ENCODE measurements around the gene PLA2G4D. TPM values are rescaled to one million over a fixed set of nuclear protein-coding genes. Genes with fewer than 3 reads are reported as not detected.

Gene PLA2G4D
- total and polyA plus RNA-seq, 4 donors, result 0.12 to 0.31 (median 0.15) TPM; not detected in 1

GRCh38 chr15:42085236-42085605, 9.1 kb downstream of the PLA2G4D start:
- WGBS, 2 donors, result 56 to 74% methylated on average over 5 of the region's 5 CpGs
- no peak overlapping the region for H3K4me3 ChIP-seq
- H3K27me3 ChIP-seq (ENCODE audit: control insufficient read depth in 3 of 3, insufficient read depth in 3 of 3, low read length in 2 of 3), result peaks cover 0 to 6% (median 0%) of the 10 kb centered on the region in 3 donors
- DNase-seq (no peak), ATAC-seq (ENCODE audit: insufficient read depth, low FRiP score) (no peak)
- no peaks in the 10 kb centered on the region for H3K4me1 ChIP-seq (ENCODE audit: control insufficient read depth in 5 of 5, insufficient read depth in 5 of 5, low read length in 5 of 5)
- H3K9me3 ChIP-seq (ENCODE audit: control insufficient read depth in 4 of 4, insufficient read depth in 3 of 4, low read length in 3 of 4), result no peaks in the 10 kb centered on the region
- TF ChIP-seq, protein P1, sequence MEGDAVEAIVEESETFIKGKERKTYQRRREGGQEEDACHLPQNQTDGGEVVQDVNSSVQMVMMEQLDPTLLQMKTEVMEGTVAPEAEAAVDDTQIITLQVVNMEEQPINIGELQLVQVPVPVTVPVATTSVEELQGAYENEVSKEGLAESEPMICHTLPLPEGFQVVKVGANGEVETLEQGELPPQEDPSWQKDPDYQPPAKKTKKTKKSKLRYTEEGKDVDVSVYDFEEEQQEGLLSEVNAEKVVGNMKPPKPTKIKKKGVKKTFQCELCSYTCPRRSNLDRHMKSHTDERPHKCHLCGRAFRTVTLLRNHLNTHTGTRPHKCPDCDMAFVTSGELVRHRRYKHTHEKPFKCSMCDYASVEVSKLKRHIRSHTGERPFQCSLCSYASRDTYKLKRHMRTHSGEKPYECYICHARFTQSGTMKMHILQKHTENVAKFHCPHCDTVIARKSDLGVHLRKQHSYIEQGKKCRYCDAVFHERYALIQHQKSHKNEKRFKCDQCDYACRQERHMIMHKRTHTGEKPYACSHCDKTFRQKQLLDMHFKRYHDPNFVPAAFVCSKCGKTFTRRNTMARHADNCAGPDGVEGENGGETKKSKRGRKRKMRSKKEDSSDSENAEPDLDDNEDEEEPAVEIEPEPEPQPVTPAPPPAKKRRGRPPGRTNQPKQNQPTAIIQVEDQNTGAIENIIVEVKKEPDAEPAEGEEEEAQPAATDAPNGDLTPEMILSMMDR (IDR thresholded peaks at IDR 0.05; ENCODE audit: control extremely low read depth, extremely low read depth), result no peak
- no peaks in the 10 kb centered on the region for H3K36me3 ChIP-seq (ENCODE audit: control insufficient read depth in 4 of 4, insufficient read depth in 4 of 4, low read length in 4 of 4)
- H3K9ac ChIP-seq (ENCODE audit: insufficient read depth in 1 of 2, low read length in 2 of 2), result no peak overlapping the region
- no peak overlapping the region for H3K27ac ChIP-seq (ENCODE audit: low read depth in 1 of 2, low read length in 1 of 2)

DNA sequence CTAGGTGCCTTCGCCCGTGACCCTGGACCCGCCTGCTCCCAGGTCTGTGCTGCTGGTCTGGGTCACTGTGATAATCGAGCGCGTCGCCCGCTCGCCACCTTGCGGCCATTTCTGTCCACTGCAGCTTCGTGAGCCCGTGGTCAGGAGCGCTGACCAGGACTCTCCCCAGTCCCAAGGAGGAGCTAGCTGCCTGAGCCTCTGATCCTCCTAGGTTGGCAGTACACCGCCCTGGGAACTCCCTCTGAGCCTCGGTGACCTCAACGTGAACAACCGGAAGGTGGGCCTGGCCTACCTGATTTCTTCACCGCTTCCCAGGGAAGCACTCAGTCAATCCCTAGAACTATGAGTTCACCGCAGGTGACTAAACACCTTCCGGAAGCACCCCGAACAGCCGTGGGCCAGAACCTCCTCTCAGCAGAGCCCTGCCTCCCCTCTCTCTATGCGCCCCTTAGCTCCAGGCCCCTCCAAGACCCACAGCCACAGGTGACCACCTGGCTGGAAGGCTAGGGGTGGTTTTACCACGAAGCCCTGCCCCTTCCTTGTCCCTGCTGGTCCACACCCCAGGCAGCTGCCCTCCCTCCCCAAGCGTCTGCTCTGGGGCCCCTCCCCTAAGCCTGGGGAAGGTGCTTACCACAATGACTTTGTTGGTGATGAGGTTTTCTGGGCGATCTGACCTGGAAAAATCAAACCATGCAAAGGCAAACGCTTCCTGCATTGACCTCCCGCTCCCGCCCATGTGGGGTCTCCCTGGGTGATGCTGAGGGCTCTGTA, 9.7 kb downstream of the PLA2G4D start:
- 25 to 29% methylated on average over 29 of the region's 29 CpGs for WGBS, 2 donors
- DNase-seq (peak; percentile 47 to 59 (median 55)), ATAC-seq (ENCODE audit: insufficient read depth, low FRiP score) (peak; percentile 81)
- Histone ChIP-seq H3K4me1 (ENCODE audit: control insufficient read depth in 5 of 5, insufficient read depth in 5 of 5, low read length in 5 of 5) (no peaks in the 10 kb centered on the region), H3K4me3 (no peak overlapping the region), H3K27ac (ENCODE audit: low read depth in 1 of 2, low read length in 1 of 2) (peak overlapping the region in 1 of 2 donors; percentile 45), H3K9ac (ENCODE audit: insufficient read depth in 1 of 2, low read length in 2 of 2) (no peak overlapping the region), H3K9me3 (ENCODE audit: control insufficient read depth in 4 of 4, insufficient read depth in 3 of 4, low read length in 3 of 4) (no peaks in the 10 kb centered on the region), H3K36me3 (ENCODE audit: control insufficient read depth in 4 of 4, insufficient read depth in 4 of 4, low read length in 4 of 4) (no peaks in the 10 kb centered on the region), H3K27me3 (ENCODE audit: control insufficient read depth in 3 of 3, insufficient read depth in 3 of 3, low read length in 2 of 3) (peaks cover 0 to 9% (median 2%) of the 10 kb centered on the region in 3 donors)
- TF ChIP-seq, protein P1 (IDR thresholded peaks at IDR 0.05; ENCODE audit: control extremely low read depth, extremely low read depth), result peak; percentile 90

DNA sequence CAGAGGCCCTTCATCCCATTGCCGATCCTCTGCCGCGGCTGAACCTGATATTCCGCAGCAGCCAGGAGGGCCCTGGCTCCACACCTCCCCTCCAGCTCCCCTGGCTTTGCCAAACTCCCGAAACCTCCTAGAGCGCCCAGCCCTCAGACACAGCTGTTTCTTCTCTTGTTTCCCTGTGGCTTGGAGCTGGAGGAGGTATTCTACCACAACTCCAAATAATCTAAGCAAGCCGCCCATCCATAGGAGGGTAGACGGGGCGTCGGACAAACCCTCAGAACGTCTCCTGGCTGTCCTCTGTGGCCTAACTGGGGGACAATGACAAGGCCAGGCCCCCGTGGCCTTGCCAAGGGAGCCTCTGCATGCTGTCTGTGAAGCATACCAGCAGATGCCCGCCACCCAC, 10.4 kb downstream of the PLA2G4D start:
- ATAC-seq (ENCODE audit: insufficient read depth, low FRiP score), result no peak
- Histone ChIP-seq H3K27ac (ENCODE audit: low read depth in 1 of 2, low read length in 1 of 2) (no peak overlapping the region), H3K4me1 (ENCODE audit: control insufficient read depth in 5 of 5, insufficient read depth in 5 of 5, low read length in 5 of 5) (no peaks in the 10 kb centered on the region), H3K9ac (ENCODE audit: insufficient read depth in 1 of 2, low read length in 2 of 2) (no peak overlapping the region), H3K9me3 (ENCODE audit: control insufficient read depth in 4 of 4, insufficient read depth in 3 of 4, low read length in 3 of 4) (no peaks in the 10 kb centered on the region), H3K27me3 (ENCODE audit: control insufficient read depth in 3 of 3, insufficient read depth in 3 of 3, low read length in 2 of 3) (peaks cover 0 to 9% (median 2%) of the 10 kb centered on the region in 3 donors), H3K4me3 (no peak overlapping the region), H3K36me3 (ENCODE audit: control insufficient read depth in 4 of 4, insufficient read depth in 4 of 4, low read length in 4 of 4) (no peaks in the 10 kb centered on the region)
- TF ChIP-seq, protein P1 (IDR thresholded peaks at IDR 0.05; ENCODE audit: control extremely low read depth, extremely low read depth), result no peak
- 91 to 93% methylated on average over 13 of the region's 13 CpGs for WGBS, 2 donors
- no peak for DNase-seq

GRCh38 chr15:42083605-42083908, 10.8 kb downstream of the PLA2G4D start:
- H3K9me3 ChIP-seq (ENCODE audit: control insufficient read depth in 4 of 4, insufficient read depth in 3 of 4, low read length in 3 of 4), result no peaks in the 10 kb centered on the region
- ATAC-seq (ENCODE audit: insufficient read depth, low FRiP score) (no peak), DNase-seq (no peak)
- H3K36me3 ChIP-seq (ENCODE audit: control insufficient read depth in 4 of 4, insufficient read depth in 4 of 4, low read length in 4 of 4), result no peaks in the 10 kb centered on the region
- peaks cover 0 to 9% (median 2%) of the 10 kb centered on the region in 3 donors for H3K27me3 ChIP-seq (ENCODE audit: control insufficient read depth in 3 of 3, insufficient read depth in 3 of 3, low read length in 2 of 3)
- H3K9ac ChIP-seq (ENCODE audit: insufficient read depth in 1 of 2, low read length in 2 of 2), result no peak overlapping the region
- no peak overlapping the region for H3K4me3 ChIP-seq
- TF ChIP-seq, protein P1 (IDR thresholded peaks at IDR 0.05; ENCODE audit: control extremely low read depth, extremely low read depth), result no peak
- WGBS, 2 donors, result 93% methylated on average over 3 of the region's 3 CpGs
- H3K4me1 ChIP-seq (ENCODE audit: control insufficient read depth in 5 of 5, insufficient read depth in 5 of 5, low read length in 5 of 5), result no peaks in the 10 kb centered on the region
- H3K27ac ChIP-seq (ENCODE audit: low read depth in 1 of 2, low read length in 1 of 2), result no peak overlapping the region

Data from lung (tissue), 12 donors.